Germinal center (tissue), 1 donor: ENCODE measurements around the gene CTNNA2.

Source experiments
- DNase-seq: peaks from one replicate; pipeline ENCODE4 v3.0.0; 2012; ENCODE audit warnings: mixed read lengths, low spot score

The CTNNA2 gene

GRCh38 chr2:79512442-79513401, at the start of gene CTNNA2:
Gene CTNNA2 (plus strand): TSS chr2:79513051.
- DNase-seq = peak; percentile 65

- no peak for DNase-seq
Measured at GRCh38 chr2:79487399-79487798, 25.5 kb upstream of the CTNNA2 start.

GRCh38 chr2:79511320-79511951, 1.4 kb upstream of the CTNNA2 start:
- DNase-seq = no peak

GRCh38 chr2:79513711-79514110, 860 bp downstream of the CTNNA2 start:
- DNase-seq = no peak

- no peak for DNase-seq
Measured at GRCh38 chr2:79529636-79530035, 16.8 kb downstream of the CTNNA2 start.

GRCh38 chr2:79530443-79530842, 17.6 kb downstream of the CTNNA2 start:
- DNase-seq = no peak

- no peak for DNase-seq
Measured at GRCh38 chr2:79547568-79547967, 34.7 kb downstream of the CTNNA2 start.

- DNase-seq = no peak
Measured at GRCh38 chr2:79552653-79553052, 39.8 kb downstream of the CTNNA2 start.

GRCh38 chr2:79554899-79555298, 42.0 kb downstream of the CTNNA2 start:
- DNase-seq = no peak

- no peak for DNase-seq
Measured at GRCh38 chr2:79564065-79564464, 51.2 kb downstream of the CTNNA2 start.

GRCh38 chr2:79569048-79569447, 56.2 kb downstream of the CTNNA2 start:
- no peak for DNase-seq

- no peak for DNase-seq
Measured at GRCh38 chr2:79573895-79574674, 61.2 kb downstream of the CTNNA2 start.

GRCh38 chr2:79576451-79576850, 63.6 kb downstream of the CTNNA2 start:
- no peak for DNase-seq

GRCh38 chr2:79578952-79579351, 66.1 kb downstream of the CTNNA2 start:
- no peak for DNase-seq

GRCh38 chr2:79580175-79580574, 67.3 kb downstream of the CTNNA2 start:
- DNase-seq = no peak

GRCh38 chr2:79585701-79586433, 73.0 kb downstream of the CTNNA2 start:
- DNase-seq = no peak

GRCh38 chr2:79591281-79591680, 78.4 kb downstream of the CTNNA2 start:
- no peak for DNase-seq

- DNase-seq = no peak
Measured at GRCh38 chr2:79593237-79593867, 80.5 kb downstream of the CTNNA2 start.

- no peak for DNase-seq
Measured at GRCh38 chr2:79596403-79596802, 83.6 kb downstream of the CTNNA2 start.

GRCh38 chr2:79604748-79605147, 91.9 kb downstream of the CTNNA2 start:
- DNase-seq = no peak

- DNase-seq = no peak
Measured at GRCh38 chr2:79611448-79612016, 98.7 kb downstream of the CTNNA2 start.
